Measurements from ENCODE around the gene SLC35F1.

GRCh38 chr6:118212451-118213173 is 305.5 kb downstream of the SLC35F1 start:
- TF ChIP-seq PATZ1 (CRISPR knock-in tag; IDR thresholded peaks at IDR 0.05; ENCODE audit: borderline replicate concordance), result no peak
- no peak for TF ChIP-seq PPARA (CRISPR knock-in tag; IDR thresholded peaks at IDR 0.05; ENCODE audit: borderline replicate concordance)
- TF ChIP-seq ARNTL (CRISPR knock-in tag; IDR thresholded peaks at IDR 0.05; ENCODE audit: borderline replicate concordance, low read depth), result no peak
- TF ChIP-seq CREB5 (CRISPR knock-in tag; IDR thresholded peaks at IDR 0.05; ENCODE audit: low read depth), result no peak
- TF ChIP-seq, protein P1, sequence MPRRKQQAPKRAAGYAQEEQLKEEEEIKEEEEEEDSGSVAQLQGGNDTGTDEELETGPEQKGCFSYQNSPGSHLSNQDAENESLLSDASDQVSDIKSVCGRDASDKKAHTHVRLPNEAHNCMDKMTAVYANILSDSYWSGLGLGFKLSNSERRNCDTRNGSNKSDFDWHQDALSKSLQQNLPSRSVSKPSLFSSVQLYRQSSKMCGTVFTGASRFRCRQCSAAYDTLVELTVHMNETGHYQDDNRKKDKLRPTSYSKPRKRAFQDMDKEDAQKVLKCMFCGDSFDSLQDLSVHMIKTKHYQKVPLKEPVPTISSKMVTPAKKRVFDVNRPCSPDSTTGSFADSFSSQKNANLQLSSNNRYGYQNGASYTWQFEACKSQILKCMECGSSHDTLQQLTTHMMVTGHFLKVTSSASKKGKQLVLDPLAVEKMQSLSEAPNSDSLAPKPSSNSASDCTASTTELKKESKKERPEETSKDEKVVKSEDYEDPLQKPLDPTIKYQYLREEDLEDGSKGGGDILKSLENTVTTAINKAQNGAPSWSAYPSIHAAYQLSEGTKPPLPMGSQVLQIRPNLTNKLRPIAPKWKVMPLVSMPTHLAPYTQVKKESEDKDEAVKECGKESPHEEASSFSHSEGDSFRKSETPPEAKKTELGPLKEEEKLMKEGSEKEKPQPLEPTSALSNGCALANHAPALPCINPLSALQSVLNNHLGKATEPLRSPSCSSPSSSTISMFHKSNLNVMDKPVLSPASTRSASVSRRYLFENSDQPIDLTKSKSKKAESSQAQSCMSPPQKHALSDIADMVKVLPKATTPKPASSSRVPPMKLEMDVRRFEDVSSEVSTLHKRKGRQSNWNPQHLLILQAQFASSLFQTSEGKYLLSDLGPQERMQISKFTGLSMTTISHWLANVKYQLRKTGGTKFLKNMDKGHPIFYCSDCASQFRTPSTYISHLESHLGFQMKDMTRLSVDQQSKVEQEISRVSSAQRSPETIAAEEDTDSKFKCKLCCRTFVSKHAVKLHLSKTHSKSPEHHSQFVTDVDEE (CRISPR knock-in tag; IDR thresholded peaks at IDR 0.05), result no peak
- no peak for TF ChIP-seq CSRNP3 (CRISPR knock-in tag; IDR thresholded peaks at IDR 0.05)
